H9 (cell line): ENCODE data around the gene TMEM234. TPM values are rescaled to one million over a fixed set of nuclear protein-coding genes. Genes with fewer than 3 reads are reported as not detected.

Experiments used
- DNase-seq: peaks from one replicate; pipeline ENCODE4 v3.0.0-alpha.2; 2017
- H2AFZ ChIP-seq: one replicate; pipeline ENCODE4 v1.6.1; 2013; ENCODE audit warnings: mild to moderate bottlenecking, low read length, control low read depth, moderate library complexity
- H2AK5ac ChIP-seq: 2 replicates; pipeline ENCODE4 v1.6.1; 2013; ENCODE audit warnings: low read length, control low read depth, mixed read lengths; ENCODE audit not compliant: insufficient read length
- H2BK120ac ChIP-seq: one replicate; pipeline ENCODE4 v1.6.1; 2013; ENCODE audit warnings: low read depth, mild to moderate bottlenecking, low read length, control low read depth, inconsistent platforms; ENCODE audit not compliant: poor library complexity, severe bottlenecking
- H2BK12ac ChIP-seq: 2 replicates; pipeline ENCODE4 v1.6.1; 2013; ENCODE audit warnings: low read length, control low read depth, mixed read lengths, low read depth; ENCODE audit not compliant: insufficient read length
- H2BK15ac ChIP-seq: 2 replicates; pipeline ENCODE4 v1.6.1; 2013; ENCODE audit warnings: low read depth, low read length, control low read depth
- H2BK20ac ChIP-seq: one replicate; pipeline ENCODE4 v1.6.1; 2013; ENCODE audit warnings: low read depth, mild to moderate bottlenecking, low read length, control low read depth, inconsistent platforms; ENCODE audit not compliant: poor library complexity, severe bottlenecking
- H2BK5ac ChIP-seq: 2 replicates; pipeline ENCODE4 v1.6.1; 2013; ENCODE audit warnings: low read length, control low read depth, mixed read lengths; ENCODE audit not compliant: insufficient read length
- H3K14ac ChIP-seq: 2 replicates; pipeline ENCODE4 v1.6.1; 2013; ENCODE audit warnings: low read length, control low read depth; ENCODE audit not compliant: insufficient read depth
- H3K18ac ChIP-seq: 2 replicates; pipeline ENCODE4 v1.6.1; 2013; ENCODE audit warnings: low read depth, mild to moderate bottlenecking, mixed read lengths, low read length, control low read depth; ENCODE audit not compliant: insufficient read length
- H3K23ac ChIP-seq: 2 replicates; pipeline ENCODE4 v1.6.1; 2013; ENCODE audit warnings: low read length, control low read depth, mixed read lengths, low read depth; ENCODE audit not compliant: insufficient read length
- H3K23me2 ChIP-seq: 2 replicates; pipeline ENCODE4 v1.6.1; 2013; ENCODE audit warnings: low read depth, mild to moderate bottlenecking, mixed read lengths, low read length, control low read depth; ENCODE audit not compliant: insufficient read length, poor library complexity, severe bottlenecking
- H3K27ac ChIP-seq: 2 replicates; pipeline ENCODE4 v1.5.1; 2013; ENCODE audit warnings: low read length, control low read depth, mixed read lengths, low read depth; ENCODE audit not compliant: insufficient read length
- H3K27me3 ChIP-seq: 2 replicates; pipeline ENCODE4 v1.6.1; 2013; ENCODE audit warnings: low read length, control low read depth, inconsistent platforms; ENCODE audit not compliant: insufficient read depth
- H3K4ac ChIP-seq: 2 replicates; pipeline ENCODE4 v1.6.1; 2013; ENCODE audit warnings: low read depth, mild to moderate bottlenecking, control low read depth, inconsistent platforms, low read length, moderate library complexity
- H3K4me1 ChIP-seq: 2 replicates; pipeline ENCODE4 v1.6.1; 2013; ENCODE audit warnings: low read length, control low read depth, inconsistent platforms; ENCODE audit not compliant: insufficient read depth
- H3K4me2 ChIP-seq: 2 replicates; pipeline ENCODE4 v1.6.1; 2013; ENCODE audit warnings: low read length, control low read depth, mixed read lengths; ENCODE audit not compliant: insufficient read length, insufficient read depth
- H3K56ac ChIP-seq: 2 replicates; pipeline ENCODE4 v1.6.1; 2013; ENCODE audit warnings: low read depth, mild to moderate bottlenecking, mixed read lengths, low read length, control low read depth; ENCODE audit not compliant: insufficient read length
- H3K79me1 ChIP-seq: 2 replicates; pipeline ENCODE4 v1.6.1; 2013; ENCODE audit warnings: low read depth, mild to moderate bottlenecking, moderate library complexity, low read length, control low read depth, inconsistent platforms; ENCODE audit not compliant: insufficient read depth, poor library complexity, severe bottlenecking
- H3K79me2 ChIP-seq: 2 replicates; pipeline ENCODE4 v1.6.1; 2013; ENCODE audit warnings: low read length, control low read depth, inconsistent platforms; ENCODE audit not compliant: insufficient read depth
- H3K9ac ChIP-seq: 2 replicates; pipeline ENCODE4 v1.6.1; 2013; ENCODE audit warnings: low read length, control low read depth, mixed read lengths; ENCODE audit not compliant: insufficient read length; ENCODE audit errors: extremely low read depth
- H3K9me3 ChIP-seq: one replicate; pipeline ENCODE4 v1.6.1; 2013; ENCODE audit warnings: low read depth, low read length, inconsistent platforms; ENCODE audit not compliant: control insufficient read depth
- H3T11ph ChIP-seq: one replicate; pipeline ENCODE4 v1.6.1; 2013; ENCODE audit warnings: mild to moderate bottlenecking, low read length, control low read depth, inconsistent platforms
- H4K20me1 ChIP-seq: one replicate; pipeline ENCODE4 v1.6.1; 2013; ENCODE audit not compliant: control insufficient read depth, insufficient read length, insufficient read depth
- H4K5ac ChIP-seq: 2 replicates; pipeline ENCODE4 v1.6.1; 2013; ENCODE audit warnings: low read depth, mild to moderate bottlenecking, mixed read lengths, low read length, control low read depth; ENCODE audit not compliant: insufficient read length
- H4K8ac ChIP-seq: replicated peaks from 2 replicates; pipeline ENCODE4 v1.6.1; 2013; ENCODE audit warnings: low read length, control low read depth, mixed read lengths, low read depth; ENCODE audit not compliant: insufficient read length
- H4K91ac ChIP-seq: 2 replicates; pipeline ENCODE4 v1.6.1; 2013; ENCODE audit warnings: low read depth, mild to moderate bottlenecking, moderate library complexity, mixed read lengths, low read length, control low read depth; ENCODE audit not compliant: insufficient read length
- H3K27ac Mint-ChIP-seq, 3 experiments: 2 replicates in 2 of 3; 3 replicates in 1 of 3; pipeline ENCODE4 v1.8.0; 2020 to 2021; ENCODE audit warnings: mixed read lengths in 3 of 3, mild to moderate bottlenecking in 1 of 3, moderate library complexity in 1 of 3
- H3K27me3 Mint-ChIP-seq: 2 replicates; pipeline ENCODE4 v1.8.0; 2021; ENCODE audit warnings: low read depth, mild to moderate bottlenecking, moderate library complexity, mixed read lengths
- H3K36me3 Mint-ChIP-seq, 3 experiments: 2 replicates in 2 of 3; 3 replicates in 1 of 3; pipeline ENCODE4 v1.8.0; 2020 to 2021; ENCODE audit warnings: low read depth in 3 of 3, mixed read lengths in 3 of 3; ENCODE audit not compliant: insufficient read depth in 1 of 3
- H3K4me1 Mint-ChIP-seq, 2 experiments: 2 replicates each; pipeline ENCODE4 v1.8.0; 2020; ENCODE audit warnings: mixed read lengths in 2 of 2
- H3K4me3 Mint-ChIP-seq, 2 experiments: 2 replicates in 1 of 2; 3 replicates in 1 of 2; pipeline ENCODE4 v1.8.0; 2020 to 2021; ENCODE audit warnings: mild to moderate bottlenecking in 2 of 2, mixed read lengths in 2 of 2, moderate library complexity in 1 of 2
- H3K9me3 Mint-ChIP-seq, 2 experiments: 2 replicates in 1 of 2; 3 replicates in 1 of 2; pipeline ENCODE4 v1.8.0; 2020; ENCODE audit warnings: mild to moderate bottlenecking in 2 of 2, mixed read lengths in 2 of 2, moderate library complexity in 1 of 2
- CTCF ChIP-seq: fragments of 200-600 bp; sonication (generic); conservative IDR thresholded peaks from 3 replicates; pipeline ENCODE4 v1.8.0; 2021; ENCODE audit warnings: antibody characterized with exemption, mild to moderate bottlenecking
- WGBS: extraction: QIAGEN DNeasy Blood & Tissue Kit; methylation state at CpG from one replicate; pipeline ENCODE4 v1.1.7; 2013; ENCODE audit warnings: missing lambda C conversion rate, low lambda C conversion rate, mixed read lengths; ENCODE audit not compliant: insufficient read length; ENCODE audit errors: extremely low coverage; 5-methylcytosine and 5-hydroxymethylcytosine counted together
- total RNA-seq: library from RNA; stranded (reverse); gene quantifications from 2 replicates; pipeline ENCODE4 v1.2.1, GENCODE V29; 2021

TMEM234 gene
- total RNA-seq, 1 experiment from 2014 or later: 19.7 TPM

- Histone ChIP-seq H4K8ac (no peak overlapping the region), H3K27me3 (no peaks in the 10 kb centered on the region), H3K4ac (no peak overlapping the region), H3K79me1 (no peaks in the 10 kb centered on the region), H2AK5ac (peak overlapping the region; percentile 65), H4K5ac (no peak overlapping the region), H4K20me1 (no peaks in the 10 kb centered on the region), H3K23ac (no peak overlapping the region), H3K56ac (no peak overlapping the region), H3K27ac (no peak overlapping the region), H2BK20ac (no peak overlapping the region), H3K9me3 (no peaks in the 10 kb centered on the region), H2BK15ac (no peak overlapping the region), H3T11ph (no peak overlapping the region), H2BK120ac (no peak overlapping the region), H3K4me2 (no peak overlapping the region), H3K14ac (no peak overlapping the region), H2BK5ac (no peak overlapping the region), H2BK12ac (no peak overlapping the region), H3K23me2 (no peaks in the 10 kb centered on the region), H3K4me1 (no peaks in the 10 kb centered on the region), H3K79me2 (no peaks in the 10 kb centered on the region; the same call in 1 of the 2 replicates), H3K9ac (no peak overlapping the region), H2AFZ (no peak overlapping the region), H3K18ac (no peak overlapping the region), H4K91ac (no peak overlapping the region)
- Mint-ChIP-seq H3K4me3 (no peak overlapping the region), H3K4me1 (peaks cover 4 to 19% of the 10 kb centered on the region in 2 experiments), H3K27me3 (no peaks in the 10 kb centered on the region; the same call in 1 of the 2 replicates), H3K27ac (no peak overlapping the region; a peak in 1 of 7 replicates), H3K9me3 (no peaks in the 10 kb centered on the region; a peak in 1 of 5 replicates), H3K36me3 (no peaks in the 10 kb centered on the region)
- no peak for TF ChIP-seq CTCF
- DNase-seq: no peak
- no CpG with 5 or more reads among the region's 7 CpGs for whole genome bisulfite sequencing
Observed at GRCh38 chr1:32266921-32267591, 44.9 kb upstream of the TMEM234 start.
